ENCODE data around the gene FXYD4. TPM values are rescaled to one million over a fixed set of nuclear protein-coding genes. Genes with fewer than 3 reads are reported as not detected.

Gene FXYD4
- total and polyA plus RNA-seq, 7 donors = not detected

DNA sequence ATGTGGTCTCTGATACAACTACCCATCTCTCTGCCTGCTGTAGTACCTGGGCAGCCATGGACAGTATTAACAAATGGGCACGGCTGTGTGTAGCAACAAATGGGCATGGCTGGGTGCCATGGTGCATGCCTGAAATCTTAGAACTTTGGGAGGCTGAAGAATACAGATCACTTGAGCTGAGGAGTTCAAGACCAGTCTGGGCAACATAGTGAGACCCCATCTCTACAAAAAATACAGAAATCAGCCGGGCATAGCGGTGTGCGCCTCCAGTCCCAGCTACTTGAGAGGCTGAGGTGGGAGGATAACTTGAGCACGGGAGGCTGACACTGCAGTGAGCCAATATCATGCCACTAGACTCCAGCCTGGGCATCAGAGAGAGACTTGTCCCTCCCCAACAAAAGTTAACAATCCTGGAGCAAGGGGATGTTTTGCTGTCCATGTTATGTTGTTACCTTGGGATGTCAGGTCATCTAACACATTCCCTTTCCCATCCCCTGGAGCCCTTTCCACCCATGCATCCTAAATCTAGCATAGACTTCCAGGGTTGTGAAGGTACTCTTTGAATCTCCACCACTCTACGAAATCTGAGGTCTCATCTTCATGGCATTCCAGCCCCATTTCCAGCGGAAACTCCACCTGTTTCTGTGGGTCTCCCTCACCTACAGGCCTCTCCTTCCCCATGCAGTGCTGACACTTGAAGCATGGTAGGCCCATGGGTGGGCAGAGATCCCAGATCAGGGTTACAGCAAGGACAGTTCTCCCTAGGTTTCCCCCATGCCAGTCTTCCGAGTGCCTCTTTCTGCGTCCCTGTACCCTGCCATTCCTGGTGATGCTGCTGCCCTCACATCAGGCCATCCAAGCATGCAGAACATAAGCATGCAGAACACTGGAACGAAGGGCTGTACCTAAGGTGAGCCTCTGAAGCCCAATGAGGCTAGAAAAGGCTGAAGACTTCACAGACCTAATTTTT is 13.1 kb downstream of the FXYD4 start:
- no peak overlapping the region for H3K4me3 ChIP-seq
- no peaks in the 10 kb centered on the region for H3K9me3 ChIP-seq
- H3K4me1 ChIP-seq = no peaks in the 10 kb centered on the region
- intact Hi-C loops (cut with DNase I) = no loop called here
- TF ChIP-seq POLR2A (IDR thresholded peaks at IDR 0.05) (no peak), POLR2AphosphoS5 (IDR thresholded peaks at IDR 0.05) (peak in 2 of 4 donors; percentile 11 to 25)
- no peaks in the 10 kb centered on the region for H3K27me3 ChIP-seq
- H3K36me3 ChIP-seq = peaks cover 4 to 53% (median 29%) of the 10 kb centered on the region in 4 donors
- no peak overlapping the region for H3K27ac ChIP-seq
- WGBS, 2 donors = 84 to 88% methylated on average over 10 of the region's 10 CpGs
- DNase-seq = peak; percentile 58

GRCh38 chr10:43385412-43386004 is 14.1 kb downstream of the FXYD4 start:
- Histone ChIP-seq H3K36me3 (peaks cover 4 to 62% (median 36%) of the 10 kb centered on the region in 4 donors), H3K4me3 (no peak overlapping the region), H3K27ac (no peak overlapping the region), H3K4me1 (peaks cover 0 to 5% (median 3%) of the 10 kb centered on the region in 4 donors), H3K9me3 (no peaks in the 10 kb centered on the region), H3K27me3 (no peaks in the 10 kb centered on the region)
- TF ChIP-seq EP300 (IDR thresholded peaks at IDR 0.05) (no peak), POLR2AphosphoS5 (IDR thresholded peaks at IDR 0.05) (no peak), POLR2A (IDR thresholded peaks at IDR 0.05) (no peak), CTCF (IDR thresholded peaks at IDR 0.05) (no peak)
- intact Hi-C loops (cut with DNase I) = no loop called here
- WGBS, 2 donors = 78 to 86% methylated on average over 5 of the region's 5 CpGs
- DNase-seq = peak; percentile 24

- TF ChIP-seq CTCF (IDR thresholded peaks at IDR 0.05) = no peak
- TF ChIP-seq POLR2A (IDR thresholded peaks at IDR 0.05) = no peak
- TF ChIP-seq POLR2AphosphoS5 (IDR thresholded peaks at IDR 0.05) = no peak
- TF ChIP-seq EP300 (IDR thresholded peaks at IDR 0.05) = no peak
- H3K36me3 ChIP-seq = peaks cover 4 to 73% (median 46%) of the 10 kb centered on the region in 4 donors
- intact Hi-C loops (cut with DNase I) = no loop called here
- H3K9me3 ChIP-seq = no peaks in the 10 kb centered on the region
- no peak for DNase-seq
- H3K27me3 ChIP-seq = no peaks in the 10 kb centered on the region
- H3K4me1 ChIP-seq = peaks cover 0 to 12% (median 10%) of the 10 kb centered on the region in 4 donors
- WGBS, 2 donors = 90 to 93% methylated on average over 4 of the region's 4 CpGs
- H3K4me3 ChIP-seq = no peak overlapping the region
- H3K27ac ChIP-seq = no peak overlapping the region
These were observed 15.1 kb downstream of the FXYD4 start for GRCh38 chr10:43386549-43386948.

DNA sequence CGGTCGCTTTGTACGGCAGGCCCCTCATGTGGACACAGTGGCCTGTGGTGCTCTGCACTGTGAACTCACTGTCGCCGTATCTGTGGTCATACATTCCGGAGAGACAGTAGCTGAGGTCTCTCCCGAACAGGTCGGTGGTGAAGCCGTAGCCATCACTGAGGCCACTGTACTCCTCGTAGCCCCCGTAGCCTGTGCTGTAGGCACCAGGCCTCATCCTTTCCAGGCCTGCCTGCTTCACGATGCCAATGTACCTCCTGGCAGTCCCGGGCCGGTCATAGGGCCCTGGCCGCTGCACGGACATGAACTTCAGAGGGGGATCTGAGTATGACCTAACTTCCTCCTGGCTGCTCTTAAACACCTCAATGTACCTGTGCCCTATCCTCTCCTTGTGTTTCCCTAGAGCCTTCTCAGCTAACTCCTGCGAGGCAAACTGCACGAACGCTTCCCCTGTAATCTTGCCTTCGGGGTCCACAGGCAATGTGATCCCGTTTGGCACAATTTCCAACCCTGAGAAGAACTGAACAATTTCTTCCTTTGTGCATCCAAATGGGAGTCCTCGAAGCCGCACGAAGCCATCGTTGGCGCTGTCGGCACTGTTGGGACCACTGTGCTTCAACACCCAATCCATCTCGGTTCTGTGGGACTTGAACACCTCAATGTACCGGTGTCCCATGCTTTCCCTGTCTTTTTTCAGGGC is 15.7 kb downstream of the FXYD4 start:
- TF ChIP-seq CTCF (IDR thresholded peaks at IDR 0.05) (no peak), POLR2AphosphoS5 (IDR thresholded peaks at IDR 0.05) (no peak), POLR2A (IDR thresholded peaks at IDR 0.05) (no peak), EP300 (IDR thresholded peaks at IDR 0.05) (no peak)
- Histone ChIP-seq H3K36me3 (peaks cover 4 to 79% (median 52%) of the 10 kb centered on the region in 4 donors), H3K9me3 (no peaks in the 10 kb centered on the region), H3K4me1 (peaks cover 0 to 12% (median 10%) of the 10 kb centered on the region in 4 donors), H3K4me3 (no peak overlapping the region), H3K27me3 (no peaks in the 10 kb centered on the region), H3K27ac (no peak overlapping the region)
- WGBS, 2 donors = 92 to 95% methylated on average over 29 of the region's 29 CpGs
- intact Hi-C loops (cut with DNase I) = no loop called here
- DNase-seq = peak; percentile 60

Measured in sigmoid colon (tissue), 7 donors.